ENCODE results near the gene NLGN1.

DNA sequence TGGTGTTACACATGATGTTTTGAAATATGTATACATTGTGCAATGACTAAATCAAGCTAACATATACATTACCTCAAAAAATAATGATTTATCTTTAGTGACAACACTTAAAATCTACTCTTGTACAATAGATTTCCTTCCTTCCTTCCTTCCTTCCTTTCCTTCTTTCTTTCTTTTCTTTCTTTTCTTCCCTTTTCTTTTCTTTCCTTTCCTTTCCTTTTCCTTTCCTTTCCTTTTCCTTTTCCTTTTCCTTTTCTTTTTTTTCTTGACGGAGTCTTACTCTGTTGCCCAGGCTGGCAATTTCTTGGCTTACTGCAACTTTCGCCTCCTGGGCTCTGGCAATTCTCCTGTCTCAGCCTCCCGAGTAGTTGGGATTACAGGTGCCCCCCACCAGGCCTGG, 170.5 kb downstream of the NLGN1 start:
- TF ChIP-seq, protein P1, sequence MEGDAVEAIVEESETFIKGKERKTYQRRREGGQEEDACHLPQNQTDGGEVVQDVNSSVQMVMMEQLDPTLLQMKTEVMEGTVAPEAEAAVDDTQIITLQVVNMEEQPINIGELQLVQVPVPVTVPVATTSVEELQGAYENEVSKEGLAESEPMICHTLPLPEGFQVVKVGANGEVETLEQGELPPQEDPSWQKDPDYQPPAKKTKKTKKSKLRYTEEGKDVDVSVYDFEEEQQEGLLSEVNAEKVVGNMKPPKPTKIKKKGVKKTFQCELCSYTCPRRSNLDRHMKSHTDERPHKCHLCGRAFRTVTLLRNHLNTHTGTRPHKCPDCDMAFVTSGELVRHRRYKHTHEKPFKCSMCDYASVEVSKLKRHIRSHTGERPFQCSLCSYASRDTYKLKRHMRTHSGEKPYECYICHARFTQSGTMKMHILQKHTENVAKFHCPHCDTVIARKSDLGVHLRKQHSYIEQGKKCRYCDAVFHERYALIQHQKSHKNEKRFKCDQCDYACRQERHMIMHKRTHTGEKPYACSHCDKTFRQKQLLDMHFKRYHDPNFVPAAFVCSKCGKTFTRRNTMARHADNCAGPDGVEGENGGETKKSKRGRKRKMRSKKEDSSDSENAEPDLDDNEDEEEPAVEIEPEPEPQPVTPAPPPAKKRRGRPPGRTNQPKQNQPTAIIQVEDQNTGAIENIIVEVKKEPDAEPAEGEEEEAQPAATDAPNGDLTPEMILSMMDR (IDR thresholded peaks at IDR 0.05) = no peak
- no peak for TF ChIP-seq POLR2A (IDR thresholded peaks at IDR 0.05)

All from heart left ventricle (tissue), 13 donors.